Activated gamma-delta T cell treated with anti-CD3 and anti-CD28 coated beads, Interleukin-2, amount 50 U/mL, for 16 hours (primary cell): Measurements from ENCODE around the gene RBM4B.

Source experiments
- DNase-seq: peaks from one replicate; pipeline ENCODE4 v3.0.0-alpha.2; 2020; ENCODE audit warnings: low read depth

RBM4B gene

DNA sequence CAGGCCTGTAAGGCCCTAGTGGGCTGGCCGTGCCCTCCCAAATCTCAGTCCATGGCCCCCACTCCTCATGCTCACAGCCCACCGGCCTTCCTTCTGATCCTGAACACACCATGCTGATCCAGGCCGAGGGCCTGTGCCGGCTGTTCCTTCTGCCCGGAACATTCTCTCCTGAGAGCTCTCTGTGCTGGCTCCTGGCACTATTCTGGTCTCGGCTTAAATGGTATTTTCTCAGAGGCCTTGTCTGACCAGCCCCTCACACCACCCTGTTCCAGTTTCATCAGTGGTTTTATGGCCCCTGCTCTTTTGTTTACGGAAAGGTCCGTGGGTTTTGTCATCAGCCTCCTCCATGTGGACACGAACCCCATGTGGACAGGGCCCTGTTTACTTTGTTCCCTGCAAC, 29.3 kb upstream of the RBM4B start:
- DNase-seq = no peak

DNA sequence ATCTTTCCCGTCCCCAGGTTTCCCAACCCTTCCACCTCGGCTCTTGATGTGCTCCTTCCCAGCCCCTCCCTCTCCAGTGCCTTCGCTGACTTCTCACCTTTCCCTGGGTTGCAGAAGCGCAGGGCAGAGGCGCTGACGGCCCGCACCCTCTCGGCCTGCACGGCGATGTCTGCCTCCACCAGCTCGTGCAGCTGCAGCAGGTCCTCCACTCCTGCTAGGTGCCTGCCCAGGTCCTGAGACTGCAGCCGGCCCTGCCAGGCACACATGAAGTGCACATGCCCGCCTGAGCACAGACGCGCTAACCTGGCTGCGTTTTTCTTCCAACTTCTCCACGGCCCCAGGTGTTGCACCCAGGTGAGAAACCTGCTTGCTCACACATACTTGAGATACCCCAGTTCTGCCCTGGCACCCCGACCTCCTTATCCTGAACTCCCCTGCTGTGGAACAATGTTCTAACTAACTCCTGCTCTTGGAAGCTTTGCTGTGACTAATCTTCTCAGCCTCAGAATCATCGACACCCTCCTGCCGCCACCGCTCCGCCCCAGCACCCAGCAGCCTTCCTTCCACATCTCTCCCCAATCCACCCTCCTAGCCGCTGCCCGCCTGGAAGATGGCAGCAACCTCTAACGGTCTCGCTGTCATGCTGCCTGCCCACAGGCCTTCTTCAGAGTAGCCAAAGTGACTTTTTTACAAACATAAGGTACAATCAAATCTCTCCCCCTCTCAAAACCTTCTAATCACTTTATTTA, 28.1 kb upstream of the RBM4B start:
- no peak for DNase-seq

DNA sequence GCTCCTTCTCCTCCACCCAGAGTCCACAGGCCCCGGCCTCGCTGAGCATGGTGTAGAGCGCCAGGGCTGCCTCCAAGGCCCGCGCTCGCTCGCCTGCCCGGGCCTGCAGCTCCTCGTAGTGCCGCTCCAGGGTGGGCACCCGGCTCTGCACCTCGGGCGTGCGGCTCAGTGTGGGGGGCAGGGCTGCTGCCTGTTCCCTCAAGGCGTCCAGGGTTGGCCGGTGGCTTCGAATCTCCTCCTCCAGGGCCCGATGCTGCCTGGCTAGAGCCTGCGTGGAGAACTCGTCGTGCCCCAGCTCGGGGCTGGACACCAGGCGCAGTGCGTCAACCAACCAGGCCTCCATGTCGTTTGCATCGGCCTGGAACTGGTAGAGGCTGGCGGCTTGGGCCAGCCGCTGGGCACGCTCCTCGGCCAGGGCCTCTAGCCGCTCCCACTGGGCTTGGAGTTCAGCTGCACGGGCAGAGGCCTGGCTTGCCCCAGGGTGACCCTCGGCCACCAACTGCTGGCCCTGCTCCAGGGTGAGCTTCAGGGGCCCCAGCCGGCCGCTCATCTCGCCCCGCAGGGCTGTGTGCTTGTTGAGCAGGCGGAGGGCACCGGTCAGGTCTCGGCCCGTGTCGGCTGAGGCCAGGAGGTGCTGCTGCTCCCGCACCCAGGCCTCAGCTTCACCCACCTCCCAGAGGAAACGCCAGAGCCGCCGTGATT, 27.1 kb upstream of the RBM4B start:
- DNase-seq = no peak

DNA sequence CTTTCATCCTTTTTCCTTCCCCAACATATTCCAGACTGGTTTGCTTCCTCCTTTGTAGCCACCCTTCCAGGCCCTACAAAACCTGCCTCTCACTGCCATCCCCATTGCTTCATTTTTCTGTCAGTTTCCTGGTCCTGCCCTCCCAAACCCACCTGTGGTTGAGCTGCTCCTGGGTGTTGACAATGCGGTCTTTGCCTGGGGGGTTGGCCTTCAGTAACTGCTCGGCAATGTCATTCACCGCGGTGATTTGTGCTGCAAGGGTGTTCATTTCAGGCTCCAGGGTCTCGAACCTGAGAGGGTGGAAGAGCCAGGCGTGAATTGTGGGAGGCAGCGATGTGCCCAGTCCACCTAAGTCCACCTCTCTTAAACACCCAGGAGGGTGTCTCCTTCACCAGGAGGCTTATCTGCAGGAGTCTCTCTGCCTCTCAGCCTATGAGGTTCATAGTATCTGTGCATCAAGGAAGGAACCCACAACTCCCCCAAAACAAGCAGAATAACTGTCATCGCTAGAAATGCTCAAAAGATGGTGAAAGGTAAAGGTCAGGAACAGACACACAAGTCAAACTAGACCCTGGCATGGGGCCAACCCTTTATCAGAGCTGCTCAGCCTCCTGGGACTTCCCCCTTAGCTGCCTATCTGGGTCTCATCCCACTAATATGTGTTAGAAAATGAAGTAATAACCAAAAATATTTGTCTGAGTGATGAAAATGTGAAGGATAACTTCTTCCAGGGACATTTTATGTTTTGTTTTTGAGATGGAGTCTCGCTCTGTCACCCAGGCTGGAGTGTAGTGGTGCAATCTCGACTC, 23.9 kb upstream of the RBM4B start:
- no peak for DNase-seq

DNA sequence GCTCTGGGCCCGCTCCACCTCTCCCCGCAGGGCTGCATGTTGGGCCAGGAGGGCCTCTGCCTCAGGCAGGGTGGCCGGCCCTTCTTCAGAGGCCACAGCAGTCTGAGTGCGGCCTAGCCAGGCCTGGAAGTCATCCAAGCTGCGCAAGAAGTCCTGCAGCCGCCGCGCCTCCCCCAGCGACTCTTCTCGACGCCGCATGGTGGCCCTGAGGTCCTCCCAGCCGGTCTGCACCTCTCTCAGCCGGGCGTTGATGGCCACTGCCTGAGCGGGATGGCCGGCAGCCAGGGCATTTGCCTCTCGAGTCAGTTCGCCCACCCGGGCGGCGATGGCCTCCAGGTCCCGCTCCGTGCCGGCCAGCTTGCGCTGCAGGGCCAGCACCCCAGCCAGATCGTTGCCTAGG, 23.1 kb upstream of the RBM4B start:
- DNase-seq = no peak

DNA sequence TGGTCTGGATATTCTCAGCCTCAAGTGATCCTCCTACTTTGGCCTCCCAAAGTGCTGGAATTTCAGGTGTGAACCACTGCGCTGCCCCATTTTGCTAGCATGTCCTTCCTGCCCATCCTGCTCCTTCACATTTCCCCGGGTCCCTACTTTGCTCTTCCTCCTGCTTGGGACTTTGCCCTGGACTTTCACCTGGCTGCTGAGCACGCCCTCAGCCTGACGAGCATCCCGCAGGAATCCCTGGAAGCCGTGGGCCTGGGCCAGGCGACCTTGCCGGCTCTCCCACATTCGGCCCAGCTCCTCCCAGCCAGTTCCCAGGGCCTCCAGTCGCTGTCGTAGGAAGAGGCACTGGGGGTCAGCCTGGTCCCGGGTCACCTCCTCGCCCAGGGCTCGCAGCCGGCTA, 22.6 kb upstream of the RBM4B start:
- no peak for DNase-seq

DNA sequence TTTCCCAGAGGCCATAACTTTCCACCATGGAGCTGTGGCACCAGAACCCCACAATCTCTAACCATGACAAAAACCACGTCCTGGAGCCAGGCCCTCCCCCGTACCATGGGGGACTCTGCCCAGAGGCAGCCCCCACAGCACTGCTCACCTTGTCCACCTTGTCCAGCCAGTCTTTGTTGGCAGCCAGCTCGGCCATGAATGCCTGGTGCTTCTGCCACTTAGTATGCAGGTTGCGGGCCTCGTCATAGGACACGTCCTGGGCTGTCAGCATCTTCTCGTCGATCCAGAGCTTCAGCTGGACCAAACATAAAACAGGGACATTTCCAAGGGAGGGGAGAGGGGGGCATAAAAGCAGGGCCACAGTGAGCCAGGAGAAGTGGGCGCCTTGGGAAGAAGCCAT, 20.8 kb upstream of the RBM4B start:
- no peak for DNase-seq

DNA sequence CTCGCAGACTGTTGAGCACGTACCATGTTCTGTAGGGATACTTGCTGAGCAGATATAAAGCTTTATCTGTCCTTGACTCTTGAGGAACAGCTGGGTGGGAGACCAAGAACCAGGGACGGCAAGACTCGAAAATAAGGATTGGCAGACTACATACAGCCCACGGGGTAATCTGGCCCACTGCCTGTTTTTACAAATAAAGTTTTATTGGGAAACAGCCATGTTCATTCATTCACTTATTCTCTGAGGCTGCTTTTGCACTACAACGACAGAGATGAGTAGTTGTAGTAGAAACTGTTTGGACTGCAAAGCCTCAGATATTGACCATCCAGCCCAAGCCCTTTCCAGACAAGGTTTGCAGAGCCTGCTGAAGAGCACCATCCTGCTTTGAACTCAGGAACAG, 20.3 kb upstream of the RBM4B start:
- DNase-seq = no peak

DNA sequence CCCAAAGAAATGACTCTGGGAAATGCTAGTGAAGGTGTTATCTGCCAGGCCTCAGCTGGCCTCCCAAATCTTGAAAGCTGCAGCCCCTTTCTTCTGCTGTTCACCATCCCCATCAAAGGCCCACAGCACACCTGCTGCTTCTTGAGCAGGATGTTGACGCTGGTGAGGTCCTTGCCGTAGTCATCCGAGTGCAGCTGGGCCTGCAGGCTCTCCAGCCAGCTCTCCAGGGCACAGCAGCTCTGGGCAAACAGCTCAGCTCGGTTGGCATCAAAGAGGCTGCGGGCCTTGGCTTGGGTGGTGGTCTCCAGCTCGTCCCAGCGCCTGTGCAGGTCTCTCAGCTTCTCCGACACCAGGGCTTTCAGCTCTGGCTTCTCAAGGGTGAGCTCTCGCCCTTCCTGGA, 18.5 kb upstream of the RBM4B start:
- DNase-seq = no peak

DNA sequence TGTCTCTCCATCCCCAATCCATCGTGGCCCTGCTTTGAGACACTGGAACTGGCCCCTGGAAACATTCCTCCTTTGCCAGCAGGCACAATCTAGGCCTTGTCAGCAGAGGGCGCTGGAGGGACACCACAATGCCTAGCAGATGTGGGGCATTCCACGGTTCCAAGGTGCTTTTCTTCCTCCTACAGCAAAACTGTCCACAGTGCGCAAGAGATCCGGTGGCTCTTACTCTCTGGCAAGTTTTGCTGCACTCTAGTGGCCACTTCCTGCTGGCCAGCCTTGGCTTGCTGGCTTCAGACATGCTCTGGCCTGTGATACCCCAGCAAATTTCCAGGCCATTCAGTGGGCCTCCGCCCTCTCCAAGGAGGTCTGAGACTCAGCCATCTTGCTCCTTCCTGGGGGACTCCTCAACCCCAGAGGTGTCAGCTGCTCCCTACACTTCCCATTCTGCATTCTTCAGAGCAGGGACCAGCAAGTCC, 17.1 kb upstream of the RBM4B start:
- peak; percentile 77 for DNase-seq

DNA sequence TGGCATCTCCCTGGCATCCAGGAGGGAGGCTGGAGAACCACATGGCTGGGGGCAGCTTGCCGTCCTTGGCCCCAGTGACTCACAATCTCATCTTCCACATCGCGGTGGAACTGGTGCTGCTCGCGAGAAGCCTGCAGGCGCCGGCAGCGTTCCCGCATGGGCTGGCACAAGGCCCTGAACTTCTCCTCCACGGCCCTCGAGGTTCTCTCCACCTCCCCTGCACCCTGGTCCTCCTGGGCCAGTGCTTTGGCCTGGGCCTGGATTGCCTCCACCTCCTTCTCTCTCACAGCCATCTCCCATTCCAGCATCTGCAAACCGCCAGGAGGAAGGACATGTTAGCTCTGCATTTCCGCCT, 16.3 kb upstream of the RBM4B start:
- DNase-seq = no peak

DNA sequence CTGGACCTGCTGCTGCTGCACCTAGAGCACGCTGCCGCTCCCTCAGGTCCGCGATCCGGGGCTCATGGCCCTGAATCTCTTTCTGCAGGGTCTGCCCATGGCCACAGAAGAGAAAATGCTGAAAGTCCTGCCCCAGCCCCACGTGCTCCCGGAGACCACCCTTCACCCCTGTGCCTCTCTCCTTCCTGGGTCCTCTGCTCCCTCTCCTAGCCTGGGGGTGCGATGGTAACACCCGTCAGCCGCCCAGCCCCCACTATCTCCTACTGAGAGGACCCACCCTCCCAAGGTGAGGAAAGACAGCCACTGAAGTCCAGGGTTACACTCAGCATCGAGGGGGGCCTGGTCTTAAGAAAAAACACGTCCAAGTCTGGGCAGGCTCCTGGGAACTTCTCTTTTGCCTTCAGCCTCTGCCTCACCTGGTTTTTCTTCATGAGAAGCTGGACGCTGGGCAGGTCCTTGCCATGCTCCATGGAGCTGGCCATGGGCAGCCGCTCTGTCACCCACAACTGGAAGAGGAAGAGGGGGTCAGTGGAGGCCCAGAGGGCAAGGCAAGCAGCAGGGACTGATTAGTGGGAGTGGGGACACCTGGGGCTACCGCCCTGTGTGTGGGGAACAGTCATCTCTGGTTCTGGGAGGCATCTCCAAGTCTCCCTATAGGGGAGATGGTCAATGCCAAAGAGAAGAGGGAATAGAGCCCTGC, 15.8 kb upstream of the RBM4B start:
- DNase-seq = no peak

DNA sequence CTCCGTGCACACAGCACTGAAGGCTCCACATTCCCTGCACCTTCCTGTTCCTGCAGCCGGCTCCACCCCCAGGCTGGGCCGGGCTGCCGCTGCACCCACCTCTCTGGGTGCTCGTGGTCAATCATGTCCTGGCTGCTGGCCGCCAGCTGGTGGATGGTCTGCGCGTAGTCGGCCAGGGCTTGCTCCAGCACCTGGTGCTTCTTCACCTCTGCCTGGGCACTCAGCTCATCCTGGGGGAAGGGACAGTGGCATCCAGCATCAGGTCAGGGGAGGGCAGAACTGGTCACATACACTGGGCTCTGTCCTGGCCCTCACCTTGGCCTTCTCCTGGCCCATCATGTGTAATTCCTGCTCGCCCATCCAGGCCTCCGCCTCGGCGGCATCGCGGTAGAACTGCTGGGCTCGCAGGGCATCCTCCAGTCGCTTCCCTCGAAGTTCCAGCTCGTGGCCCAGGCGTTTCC, 15.2 kb upstream of the RBM4B start:
- DNase-seq = no peak

DNA sequence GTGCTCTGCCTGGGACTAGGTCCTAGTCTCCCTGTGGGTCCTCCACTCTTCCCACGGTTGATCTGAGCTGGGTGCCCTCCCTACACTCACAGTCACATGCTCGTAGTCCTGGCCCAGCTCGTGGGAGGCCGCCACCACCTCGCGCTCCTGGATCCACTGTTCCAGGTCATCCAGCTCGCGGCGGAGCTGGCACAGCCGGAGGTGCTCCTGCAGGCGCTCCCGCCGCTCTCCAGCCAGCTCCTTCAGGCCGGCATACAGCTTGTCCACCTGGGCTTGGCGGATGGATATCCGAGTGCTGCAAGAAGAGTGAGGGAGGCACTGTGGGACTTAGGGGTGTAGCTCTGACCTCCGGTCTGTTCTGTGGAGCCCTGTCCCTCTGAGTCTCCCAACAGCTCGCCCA, 14.8 kb upstream of the RBM4B start:
- DNase-seq = no peak

DNA sequence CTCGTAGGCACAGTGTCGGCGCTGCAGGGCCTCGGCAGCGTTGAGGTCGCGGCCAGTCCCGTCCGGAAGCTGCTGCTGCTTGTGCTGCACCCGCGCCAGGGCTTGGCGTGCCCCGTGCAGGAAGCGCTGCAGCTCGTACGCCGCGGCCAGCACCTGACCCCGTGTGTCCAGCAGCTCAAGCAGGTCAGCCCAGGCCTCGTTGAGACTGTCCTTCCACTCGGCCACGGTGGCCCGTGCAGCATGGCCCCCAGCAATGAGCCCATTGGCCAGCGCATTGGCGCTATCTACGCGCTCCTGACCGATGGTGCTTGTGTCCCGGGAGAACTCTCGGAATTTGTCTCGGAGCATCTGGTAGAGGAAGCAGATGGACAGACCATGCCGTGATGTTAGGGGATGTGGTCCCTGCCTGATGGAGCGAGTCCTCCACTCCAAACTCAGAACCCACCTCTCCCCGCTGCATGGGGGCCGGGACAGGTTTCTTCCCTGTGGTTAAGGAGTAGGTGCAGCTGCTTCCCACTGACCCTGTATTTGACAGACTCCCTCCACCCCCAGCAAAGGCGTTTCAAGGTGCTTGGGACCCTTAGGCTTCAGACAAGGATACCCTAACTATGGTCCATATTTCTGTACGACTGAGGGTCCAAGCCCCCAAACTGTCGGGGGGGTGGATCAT, 13.8 kb upstream of the RBM4B start:
- no peak for DNase-seq

DNA sequence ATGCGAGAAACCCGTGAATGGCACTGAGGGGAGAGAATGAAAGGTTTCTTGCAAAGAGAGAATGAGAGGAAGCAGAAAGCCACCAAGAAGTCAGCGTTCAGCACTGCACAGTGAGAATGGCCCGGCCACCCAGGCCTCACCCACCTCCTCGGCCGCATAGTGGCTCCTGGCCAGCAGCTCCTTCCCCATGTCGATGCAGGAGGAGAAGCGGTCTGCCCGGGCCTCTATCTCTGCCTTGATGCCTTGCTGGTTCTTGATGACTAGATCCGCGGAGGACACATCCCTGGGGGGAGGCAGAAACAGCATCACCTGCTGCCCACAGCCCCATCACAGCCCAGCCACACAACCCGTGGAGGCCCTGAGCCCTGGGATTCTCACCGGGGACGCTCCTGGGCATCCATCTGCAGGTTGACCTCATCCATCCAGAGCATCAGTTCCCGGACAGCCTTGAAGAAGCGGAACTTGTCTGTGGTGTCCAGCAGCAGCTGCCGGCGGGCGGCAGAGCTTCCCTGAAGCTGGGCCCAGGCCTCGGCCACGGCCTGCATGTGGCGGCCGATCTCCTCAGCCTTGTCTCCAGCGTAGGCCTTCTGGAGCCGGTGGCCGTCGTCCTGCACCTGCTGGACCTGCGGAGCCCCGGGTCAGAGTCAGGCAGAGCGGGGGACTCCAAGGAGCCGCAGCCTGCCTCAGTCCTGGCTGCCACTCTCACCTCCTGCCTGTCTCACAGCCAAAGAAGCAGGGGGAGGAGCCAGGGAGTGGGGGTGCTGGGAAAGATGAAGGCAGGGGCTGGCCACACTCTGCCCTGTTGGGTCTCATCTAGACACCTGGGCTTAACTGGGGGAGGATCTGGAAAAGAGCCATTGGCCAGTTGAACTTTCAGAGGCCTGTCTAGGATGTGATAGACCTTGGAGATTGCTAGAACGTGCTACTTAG, 12.2 kb upstream of the RBM4B start:
- no peak for DNase-seq

DNA sequence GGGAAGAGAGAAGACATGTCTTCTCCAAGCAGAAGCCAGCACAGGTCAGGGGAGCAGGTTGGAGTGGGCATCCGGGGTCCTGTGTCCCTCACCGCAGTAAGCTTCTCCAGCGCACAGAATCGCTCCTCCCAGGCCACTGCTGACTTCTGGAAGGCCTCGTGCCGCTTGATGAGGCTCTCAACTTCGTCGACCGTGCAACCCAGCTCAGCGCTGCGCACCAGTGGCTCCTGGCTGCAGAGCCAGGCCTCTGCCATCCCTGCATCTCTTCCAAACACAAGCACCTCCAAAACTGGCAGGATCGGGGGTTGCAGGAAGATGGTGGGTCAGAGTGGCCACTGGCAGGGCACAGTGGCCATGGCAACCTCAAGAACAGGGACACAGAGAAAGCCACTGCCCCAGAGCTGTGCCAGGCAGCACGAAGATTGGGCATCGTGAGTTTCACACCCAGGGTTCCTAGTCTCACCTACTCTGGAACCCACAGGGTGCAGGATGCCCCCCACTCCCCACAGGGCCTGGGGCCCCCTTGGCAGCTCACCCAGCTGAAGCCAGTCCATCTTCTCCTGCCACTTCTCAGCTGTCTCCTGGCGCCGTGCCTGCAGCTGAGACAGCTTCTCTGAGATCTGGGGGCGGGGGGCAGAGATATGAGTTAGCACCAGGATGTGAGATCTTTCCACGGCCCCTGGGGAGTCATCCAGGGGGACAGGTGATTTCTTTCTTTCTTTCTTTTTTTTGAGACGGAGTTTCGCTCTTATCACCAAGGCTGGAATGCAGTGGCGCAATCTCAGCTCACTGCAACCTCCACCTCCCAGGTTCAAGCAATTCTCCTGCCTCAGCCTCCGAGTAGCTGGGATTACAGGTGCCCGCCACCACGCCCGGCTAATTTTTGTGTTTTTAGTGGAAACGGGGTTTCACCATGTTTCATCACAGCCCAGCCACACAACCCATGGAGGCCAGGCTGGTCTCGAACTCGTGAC, 11.2 kb upstream of the RBM4B start:
- no peak for DNase-seq

DNA sequence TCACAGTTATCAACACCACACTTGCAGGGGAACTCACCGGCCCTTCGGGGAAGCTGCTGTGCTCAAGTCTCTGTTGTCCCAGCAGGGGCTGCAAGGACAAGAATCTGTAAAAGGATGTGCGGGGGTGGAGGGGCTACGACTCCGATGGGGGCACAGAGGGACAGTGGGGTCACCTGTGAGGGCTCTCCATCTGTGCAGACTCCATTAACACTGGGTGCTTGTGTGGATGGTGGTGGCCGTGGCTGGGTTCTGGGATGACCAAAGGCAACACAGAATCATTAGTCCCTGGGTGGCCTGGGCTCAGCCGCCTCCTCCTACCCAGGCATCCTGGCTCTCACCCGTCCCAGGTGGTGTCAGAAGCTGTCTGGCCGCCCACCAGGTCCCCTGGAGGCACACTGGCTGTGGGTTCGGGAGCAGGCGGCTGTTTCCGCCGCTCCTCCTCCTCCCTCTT, 10.2 kb upstream of the RBM4B start:
- DNase-seq = no peak
